HL-60 (cell line): ENCODE results near the gene TPP2.

Experiments used
- CTCF ChIP-seq: IDR thresholded peaks from one replicate; pipeline ENCODE4 v1.5.1; 2011; ENCODE audit warnings: low read length, control low read depth, inconsistent platforms; ENCODE audit not compliant: insufficient read depth
- GABPA ChIP-seq: IDR thresholded peaks from 2 replicates; pipeline ENCODE4 v1.6.1; 2012; ENCODE audit warnings: low read depth
- POLR2AphosphoS5 ChIP-seq: IDR thresholded peaks from 2 replicates; pipeline ENCODE4 v1.6.1; 2012; ENCODE audit warnings: low read depth
- REST ChIP-seq: IDR thresholded peaks from 2 replicates; pipeline ENCODE4 v1.6.1; 2012; ENCODE audit warnings: low read depth; ENCODE audit not compliant: insufficient replicate concordance
- SPI1 ChIP-seq: IDR thresholded peaks from 2 replicates; pipeline ENCODE4 v1.6.1; 2012; ENCODE audit warnings: low read depth, mild to moderate bottlenecking, borderline replicate concordance

- TF ChIP-seq CTCF (no peak), REST (no peak), POLR2AphosphoS5 (no peak), SPI1 (peak; percentile 39; the same call in 1 of the 2 replicates), GABPA (no peak)
Observed at GRCh38 chr13:102704238-102705058, 107.7 kb downstream of the TPP2 start.
